Measurements from ENCODE around the gene SLC1A7.

SLC1A7 gene

DNA sequence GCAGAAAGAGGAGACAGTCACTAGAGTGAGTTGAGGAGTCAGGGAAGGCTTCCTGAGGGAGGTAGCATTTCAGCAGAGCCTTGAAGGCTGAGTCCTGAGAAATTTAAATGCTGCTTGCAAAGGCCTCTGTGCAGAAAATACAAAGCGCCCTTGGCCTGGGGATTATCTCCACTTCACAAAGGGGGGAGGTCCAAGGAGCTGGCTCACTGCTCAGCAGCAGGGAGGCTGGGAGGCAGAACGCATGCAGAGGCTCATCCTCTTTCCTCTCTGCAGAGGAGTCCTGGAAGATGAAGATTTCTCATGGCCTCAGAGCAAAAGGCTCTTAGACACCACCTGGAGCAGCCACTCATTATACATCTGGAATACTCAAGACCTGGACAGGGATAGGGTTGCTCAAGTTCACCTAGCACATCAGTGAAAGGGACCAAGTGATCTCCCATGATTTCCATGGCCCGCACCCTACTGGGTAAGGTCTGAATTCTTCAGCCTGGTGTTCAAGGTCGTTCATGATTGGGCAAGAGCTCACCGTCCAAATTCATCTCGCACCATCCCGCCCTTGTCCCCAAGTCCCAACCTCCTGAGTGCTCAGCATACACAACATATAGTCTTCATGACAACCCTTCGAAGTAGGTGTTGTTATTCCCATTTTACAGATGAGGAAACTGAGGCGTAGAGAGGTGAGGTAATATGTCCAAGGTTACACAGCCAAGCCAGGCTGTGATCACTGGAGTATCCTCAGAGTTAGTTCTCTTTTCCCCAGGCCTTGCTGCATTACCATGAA lies 9.0 kb downstream of the SLC1A7 start:
- no peak for DNase-seq

DNA sequence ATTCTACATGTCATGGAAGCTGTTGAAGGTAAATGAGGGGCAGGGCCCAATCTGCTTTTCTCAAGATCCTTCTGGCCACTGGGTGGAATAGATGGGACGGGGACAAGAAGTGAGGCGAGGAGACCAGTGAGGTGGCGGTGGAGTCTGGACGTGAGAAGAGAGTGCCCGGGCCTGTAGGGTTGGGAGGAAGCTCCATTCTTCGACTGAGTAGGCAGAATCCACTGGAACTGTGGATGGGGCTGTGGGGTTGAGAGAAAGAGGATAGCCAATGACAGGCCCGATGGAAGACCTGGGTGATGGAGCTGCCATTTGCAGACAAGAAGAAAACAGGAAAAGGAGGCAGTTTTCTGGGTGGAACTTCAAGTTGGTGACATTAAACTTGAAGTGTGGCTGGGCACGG lies 10.3 kb downstream of the SLC1A7 start:
- DNase-seq = no peak

DNA sequence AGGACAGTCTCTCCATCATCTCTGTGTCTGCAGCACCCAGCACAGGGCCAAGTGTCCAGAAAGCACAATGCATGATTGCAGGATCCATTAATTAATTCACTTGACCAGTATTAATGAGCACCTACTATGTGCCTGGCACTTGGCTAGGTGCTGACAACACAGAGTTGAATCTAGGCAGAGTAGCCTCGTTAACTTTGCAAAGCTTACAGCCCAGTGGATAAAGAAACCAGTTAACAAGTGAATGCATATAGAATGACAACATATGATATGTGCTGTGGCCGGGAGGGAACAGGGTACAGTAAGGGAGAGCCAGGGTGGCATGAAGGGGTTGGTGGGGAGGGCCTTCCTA lies 10.9 kb downstream of the SLC1A7 start:
- DNase-seq = no peak

DNA sequence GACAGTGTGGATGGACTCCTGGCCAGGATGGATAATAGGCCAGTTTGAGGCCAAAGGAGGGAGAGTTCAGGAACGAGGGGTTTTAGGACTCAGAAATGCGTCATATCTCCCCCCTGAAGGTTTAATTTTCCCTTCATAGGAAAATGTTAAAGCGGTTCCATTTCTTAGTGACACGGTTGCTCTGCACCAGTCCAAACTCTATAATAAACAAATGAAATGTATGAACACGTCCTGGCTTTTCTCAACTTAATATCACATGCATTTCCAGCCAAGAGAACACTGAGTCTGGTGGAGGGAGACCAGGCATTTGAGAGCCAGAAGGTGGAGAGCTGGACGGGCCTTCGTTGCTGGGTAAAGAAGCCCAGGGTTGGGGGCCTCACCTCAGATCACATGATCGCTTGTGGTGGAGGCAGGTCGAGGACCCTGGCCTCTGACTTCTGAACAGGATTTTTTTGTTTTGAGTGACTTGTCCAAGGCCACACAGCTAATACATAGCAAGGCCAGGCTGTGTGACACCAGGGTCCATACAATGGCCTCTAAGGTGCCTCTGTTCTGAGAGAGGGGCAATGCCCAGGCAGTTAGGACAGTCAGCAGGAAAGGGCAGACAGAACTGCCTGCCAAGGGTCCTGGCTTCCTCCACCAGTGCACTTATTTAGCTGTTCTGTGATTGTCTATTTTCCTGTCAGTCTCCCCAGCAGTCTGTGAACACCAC lies 11.4 kb downstream of the SLC1A7 start:
- no peak for DNase-seq

DNA sequence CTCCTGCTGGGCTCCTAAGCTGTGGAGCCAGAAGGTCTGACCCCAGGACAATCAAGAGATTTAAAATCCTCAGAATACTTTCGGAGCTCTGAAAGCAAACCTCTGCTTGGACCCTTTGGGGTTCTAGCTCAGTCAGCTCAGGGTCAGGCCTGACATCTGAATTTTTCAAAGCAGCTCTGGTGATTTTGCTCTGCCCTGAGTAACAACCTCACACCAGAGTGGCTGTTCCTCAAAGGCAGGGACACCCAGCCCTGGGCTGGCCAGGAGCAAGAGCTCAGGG lies 11.9 kb downstream of the SLC1A7 start:
- no peak for DNase-seq

DNA sequence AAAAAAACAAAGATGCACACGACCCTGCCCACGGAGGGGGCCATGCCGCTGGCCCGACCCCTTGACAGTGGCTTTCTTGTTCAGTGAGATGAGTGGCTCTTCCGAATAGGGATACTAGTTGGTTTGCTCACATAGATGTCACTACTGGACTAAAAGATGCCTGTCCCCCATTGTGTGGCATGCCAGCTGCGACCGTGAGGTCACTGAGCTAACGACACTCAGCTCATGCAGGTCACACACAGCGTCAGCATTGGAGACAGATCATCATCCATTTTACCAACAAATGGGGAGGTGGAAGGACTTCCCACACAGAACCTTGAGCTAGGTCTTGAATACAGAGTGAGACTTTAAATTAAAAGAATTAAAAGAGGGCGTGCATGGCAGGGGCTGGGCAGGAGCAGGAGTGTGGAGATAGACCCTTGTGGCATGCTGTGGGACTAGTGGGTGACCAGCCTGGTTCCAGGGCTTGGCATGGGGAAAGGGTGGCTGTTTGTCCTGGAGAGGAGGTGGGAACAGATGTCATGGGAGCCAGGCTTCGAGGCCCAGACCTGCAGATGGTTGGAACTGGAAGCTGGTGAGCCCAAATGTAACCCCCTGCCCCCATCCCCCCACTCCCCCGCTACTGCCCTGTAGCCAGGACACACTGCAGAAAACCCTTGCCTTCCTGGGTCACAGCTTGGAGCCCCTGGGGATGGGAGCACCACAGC lies 12.4 kb downstream of the SLC1A7 start:
- DNase-seq = peak in 1 of 3 experiments; percentile 6

DNA sequence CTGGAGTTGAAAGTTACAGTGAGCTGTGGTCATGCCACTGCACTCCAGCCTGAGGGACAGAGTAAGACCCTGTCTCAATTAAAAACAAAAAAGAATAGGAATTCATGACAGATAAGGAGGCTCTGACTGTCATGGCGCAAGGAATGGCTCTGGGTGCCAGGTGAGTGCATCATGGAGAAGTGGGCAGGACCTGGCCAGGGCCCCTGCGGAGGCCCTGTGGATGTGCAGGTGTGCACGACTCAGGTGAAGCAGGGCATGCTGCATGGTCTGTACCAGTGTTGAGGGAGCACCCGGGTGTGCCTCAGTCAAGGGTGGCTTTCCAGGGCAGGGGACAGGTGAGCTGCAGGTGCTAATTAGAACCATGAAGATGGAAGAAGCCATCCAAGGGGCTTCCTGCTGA lies 14.0 kb downstream of the SLC1A7 start:
- DNase-seq = peak in 1 of 3 experiments; percentile 4

DNA sequence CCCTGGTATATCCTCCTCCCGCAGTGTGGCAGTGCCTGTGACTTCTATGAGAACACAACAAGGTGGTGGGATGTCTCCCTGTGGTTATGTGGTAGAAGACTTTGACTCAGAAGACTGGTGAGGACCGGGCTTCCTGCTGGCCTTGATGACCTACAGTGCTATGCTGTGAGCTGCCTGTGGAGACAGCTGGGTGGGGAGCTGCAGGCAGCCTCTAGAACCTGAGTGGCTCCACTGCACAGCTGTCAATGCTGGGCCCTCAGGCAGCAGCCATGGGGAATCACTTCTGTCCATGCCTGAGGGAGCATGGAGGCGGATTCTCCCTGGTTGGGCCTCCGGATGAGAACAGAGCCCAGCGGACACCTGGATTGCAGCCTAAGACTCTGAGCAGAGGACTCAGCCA lies 14.9 kb downstream of the SLC1A7 start:
- no peak for DNase-seq

DNA sequence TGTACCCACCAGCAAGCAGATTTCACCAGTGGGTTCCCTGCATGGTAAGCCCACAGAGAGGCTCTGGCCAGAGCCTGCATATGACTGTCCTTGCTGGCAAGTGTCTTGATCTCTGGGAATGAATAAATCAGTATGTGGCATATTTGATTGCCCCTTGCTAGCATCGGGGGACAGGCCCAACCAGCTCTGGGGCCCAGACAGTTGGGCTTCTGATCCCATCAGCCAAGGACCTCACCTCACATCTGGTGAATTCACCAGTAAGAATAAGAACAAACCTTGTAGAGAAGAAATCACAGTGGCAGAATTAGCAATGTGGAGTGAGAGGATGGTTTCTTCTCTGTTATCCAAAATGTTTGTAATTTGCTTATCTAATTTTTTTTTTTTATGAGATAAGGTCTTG lies 15.9 kb downstream of the SLC1A7 start:
- no peak for DNase-seq

DNA sequence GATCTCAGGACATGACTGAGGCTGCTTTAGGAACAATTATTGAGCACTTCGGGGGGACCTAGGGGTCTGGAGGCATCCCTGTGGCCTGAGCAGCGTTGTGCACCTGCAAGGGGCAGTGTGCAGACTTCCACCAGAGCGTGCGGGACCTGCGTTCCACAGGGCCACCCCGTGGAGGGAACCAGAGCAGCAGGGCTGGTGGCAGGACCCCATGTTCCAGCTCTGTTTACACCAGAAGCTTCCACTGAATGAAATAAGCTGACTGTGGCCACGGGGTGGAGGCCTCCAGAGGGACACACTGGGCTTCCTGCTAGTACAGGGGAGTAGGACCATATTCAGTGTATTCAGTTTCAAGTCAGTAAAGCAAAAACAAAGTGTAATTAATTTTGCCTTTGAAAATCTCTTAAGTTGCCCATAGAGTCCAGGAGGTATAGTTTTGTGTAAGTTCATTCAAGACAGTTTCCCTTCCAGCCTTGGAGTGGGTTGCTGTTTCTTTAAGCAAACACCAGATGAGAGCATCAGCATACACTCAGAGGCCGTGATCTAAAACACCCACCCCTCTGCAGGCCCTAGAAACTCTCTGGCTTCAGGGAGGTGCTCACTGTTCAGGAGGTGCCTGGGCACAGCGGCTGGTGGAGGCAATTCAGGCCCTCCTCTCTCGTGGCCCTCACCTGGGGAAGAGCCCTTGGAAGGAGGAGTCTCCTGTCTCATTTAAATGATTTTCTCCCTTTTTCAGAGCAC lies 16.6 kb downstream of the SLC1A7 start:
- no peak for DNase-seq

DNA sequence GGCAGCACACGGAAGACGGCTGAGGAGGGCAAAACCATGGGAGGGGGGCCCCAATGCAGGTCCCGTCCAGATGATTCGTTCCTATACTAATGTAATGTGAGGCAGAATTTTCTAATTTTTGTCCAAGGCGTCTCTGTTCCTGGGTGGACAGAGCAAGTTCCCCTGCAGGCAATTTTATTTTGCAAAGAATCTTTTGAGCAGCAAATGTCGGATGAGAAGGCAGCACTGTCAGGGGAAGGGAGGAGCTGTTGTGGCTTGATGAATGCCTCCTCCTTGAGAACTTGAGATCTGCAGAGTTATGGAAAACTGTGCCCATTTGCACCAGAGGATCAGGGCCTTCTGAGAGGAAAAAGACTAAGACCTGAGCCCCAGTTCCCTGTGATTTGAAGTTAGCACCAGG lies 17.3 kb downstream of the SLC1A7 start:
- no peak for DNase-seq

DNA sequence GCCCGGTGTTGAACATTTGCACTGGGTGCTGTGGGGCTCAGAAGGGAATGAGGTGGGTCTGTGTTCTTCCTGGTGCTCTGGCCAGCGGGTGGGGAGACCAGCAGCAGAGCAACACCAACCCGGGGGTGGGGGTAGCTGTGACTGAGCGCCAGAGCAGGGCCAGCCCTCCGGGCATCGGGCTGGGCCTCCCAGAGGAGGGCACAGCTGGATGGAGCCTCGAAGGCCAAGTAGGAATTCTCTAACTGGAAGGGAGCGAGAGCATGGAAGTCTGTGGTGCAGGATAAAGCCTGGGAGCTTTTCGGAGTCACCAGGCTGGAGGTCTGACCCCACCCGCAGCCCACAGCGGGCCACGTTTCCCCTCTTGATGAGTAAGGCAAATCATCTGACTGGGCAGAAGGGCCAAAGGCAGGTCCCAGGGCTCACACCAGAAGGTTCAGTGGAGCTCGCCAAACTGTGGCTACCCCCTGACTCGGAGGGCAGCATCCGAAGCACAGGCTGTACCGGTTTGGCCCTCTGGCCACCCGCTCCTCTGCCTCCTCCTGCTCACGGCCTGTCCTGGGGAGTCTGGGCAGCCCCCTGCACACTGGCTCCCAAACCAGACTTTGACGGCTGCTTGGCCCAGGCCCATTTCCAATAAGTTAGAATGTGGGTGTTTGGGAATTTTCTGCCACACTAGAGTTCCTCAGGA lies 18.8 kb downstream of the SLC1A7 start:
- no peak for DNase-seq

DNA sequence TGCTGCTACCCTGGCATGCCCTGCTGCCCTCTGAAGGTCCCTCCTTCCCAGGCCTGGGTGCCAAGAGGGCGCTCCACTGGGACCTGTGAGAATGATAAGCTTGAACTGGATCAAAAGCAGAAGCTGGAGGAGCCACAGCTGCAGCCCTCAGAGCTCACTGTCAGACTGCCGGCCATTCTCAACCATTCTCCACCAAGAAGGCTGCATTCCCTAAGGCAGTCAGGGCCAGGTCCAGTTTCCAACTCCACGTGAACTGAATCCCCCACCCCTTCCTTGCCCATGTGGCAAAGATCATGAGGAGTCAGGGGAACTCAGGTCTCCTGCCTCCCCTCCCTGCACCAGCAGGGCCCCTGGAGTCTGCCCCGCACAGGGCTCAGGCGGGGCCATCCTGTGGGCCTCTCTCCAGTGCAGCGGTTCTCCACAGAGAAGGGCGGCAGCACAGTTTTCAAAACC lies 19.5 kb downstream of the SLC1A7 start:
- DNase-seq = no peak

DNA sequence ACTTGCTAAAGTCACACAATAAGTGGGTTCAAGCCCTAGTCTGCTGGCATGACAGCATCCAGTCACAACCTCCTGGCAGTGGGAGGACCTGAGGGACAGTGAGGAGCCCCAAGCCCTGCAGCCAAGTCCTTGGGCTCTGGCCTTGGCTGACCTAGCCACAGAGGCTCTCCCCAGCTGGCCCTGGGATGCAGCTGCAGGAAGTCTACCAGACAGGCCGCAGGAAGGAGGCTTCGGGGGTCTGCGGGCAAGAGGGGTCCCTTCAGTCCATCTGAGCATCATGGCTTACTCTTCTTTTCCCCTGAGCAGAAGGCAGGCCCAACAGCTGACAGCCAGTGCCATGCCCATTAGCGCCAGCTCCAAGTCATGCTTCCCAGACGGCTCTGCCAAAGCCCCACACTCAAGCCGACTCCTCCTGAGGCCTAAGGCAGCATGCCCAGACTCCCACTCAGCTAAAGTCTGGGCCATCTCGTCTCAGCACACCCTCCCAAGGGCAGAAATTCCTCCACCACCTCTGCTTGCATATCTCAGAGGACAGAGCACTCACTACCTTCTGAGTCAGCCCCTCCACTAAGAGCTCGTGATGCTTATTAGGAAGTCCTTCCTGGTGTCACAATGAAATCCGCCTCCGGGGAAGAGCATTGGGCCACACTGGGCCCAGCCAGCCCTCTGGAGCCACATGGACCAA lies 20.1 kb downstream of the SLC1A7 start:
- no peak for DNase-seq

DNA sequence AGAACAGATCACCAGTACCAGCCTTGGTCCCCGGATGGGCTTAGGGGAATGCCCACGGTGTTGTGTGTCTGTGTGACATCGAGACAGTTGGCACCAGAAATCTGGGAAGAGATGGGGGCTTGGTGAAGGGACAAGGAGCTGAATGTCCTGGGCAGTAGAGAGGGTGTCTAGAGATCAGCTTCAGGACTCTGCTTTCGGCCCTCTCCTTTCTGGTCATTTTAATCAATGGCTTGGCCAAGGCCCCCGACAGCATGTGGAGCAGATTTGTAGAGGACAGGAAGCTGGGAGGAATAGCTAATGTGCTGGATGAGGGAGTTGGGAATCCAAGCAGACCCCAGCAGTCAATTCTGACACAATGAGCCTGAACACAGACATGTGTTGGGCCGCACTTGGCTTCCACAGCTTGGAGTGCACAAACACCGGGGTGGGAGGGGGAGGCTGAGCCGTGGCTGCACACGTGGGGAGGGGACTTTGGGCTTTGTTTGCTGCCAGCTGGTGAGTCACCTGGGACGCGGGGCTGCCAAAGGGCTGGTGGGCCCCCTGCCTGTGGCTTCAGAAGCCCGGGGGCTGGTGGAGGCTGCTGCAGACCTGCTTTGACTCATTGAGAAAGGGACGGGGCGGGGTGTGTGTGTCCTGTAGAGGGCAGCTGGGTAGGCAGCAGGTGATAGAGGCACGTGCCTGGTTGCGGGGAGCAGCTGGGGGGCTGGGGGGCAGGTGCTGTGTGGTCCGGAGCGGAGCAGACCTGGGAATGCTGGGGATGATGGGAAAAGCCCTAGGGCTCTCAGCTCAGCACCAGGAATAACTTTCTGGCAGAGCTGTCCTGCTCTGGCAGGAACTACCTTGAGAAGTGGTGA lies 20.9 kb downstream of the SLC1A7 start:
- peak in 2 of 3 experiments; percentile 67 to 82 for DNase-seq

DNA sequence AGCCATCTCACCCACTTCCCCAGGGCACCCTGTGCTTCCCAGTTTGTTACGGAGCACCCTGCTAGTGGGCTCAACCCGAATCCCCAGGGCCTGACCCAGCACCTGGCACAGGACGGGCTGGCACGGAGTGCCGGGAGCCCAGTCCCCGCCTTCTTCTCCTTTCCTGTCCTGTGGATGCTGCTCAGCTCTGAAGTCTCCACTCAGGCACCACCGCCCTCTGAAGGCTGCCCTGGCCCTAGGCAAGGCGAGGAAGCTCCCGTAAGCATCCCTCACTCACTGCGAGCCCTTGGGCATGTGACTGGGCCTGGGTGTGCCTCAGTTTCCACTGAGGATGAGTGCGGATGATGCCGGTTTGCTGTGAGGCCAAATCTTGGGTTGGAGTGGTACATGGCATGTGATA lies 21.8 kb downstream of the SLC1A7 start:
- DNase-seq = no peak

DNA sequence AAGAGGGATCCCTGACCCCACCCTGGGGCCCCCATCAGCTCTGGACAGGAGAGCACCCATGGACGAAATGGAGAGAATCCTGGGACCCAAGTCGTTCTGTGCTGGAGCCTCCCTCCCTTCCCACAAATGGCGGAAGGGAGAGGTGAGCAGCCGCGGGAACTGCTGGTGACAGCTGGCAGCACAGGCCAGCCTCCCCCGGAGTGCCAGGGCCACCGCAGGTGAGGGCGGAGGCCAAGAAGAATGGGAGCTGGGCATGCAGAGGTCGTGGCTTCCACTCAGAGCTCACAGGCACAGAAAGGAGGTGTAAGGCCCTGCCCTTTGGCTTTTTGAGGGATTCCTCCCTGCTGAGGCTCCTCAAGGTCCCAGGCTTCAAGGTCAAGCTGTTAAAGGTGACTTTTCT lies 24.6 kb downstream of the SLC1A7 start:
- DNase-seq = no peak

DNA sequence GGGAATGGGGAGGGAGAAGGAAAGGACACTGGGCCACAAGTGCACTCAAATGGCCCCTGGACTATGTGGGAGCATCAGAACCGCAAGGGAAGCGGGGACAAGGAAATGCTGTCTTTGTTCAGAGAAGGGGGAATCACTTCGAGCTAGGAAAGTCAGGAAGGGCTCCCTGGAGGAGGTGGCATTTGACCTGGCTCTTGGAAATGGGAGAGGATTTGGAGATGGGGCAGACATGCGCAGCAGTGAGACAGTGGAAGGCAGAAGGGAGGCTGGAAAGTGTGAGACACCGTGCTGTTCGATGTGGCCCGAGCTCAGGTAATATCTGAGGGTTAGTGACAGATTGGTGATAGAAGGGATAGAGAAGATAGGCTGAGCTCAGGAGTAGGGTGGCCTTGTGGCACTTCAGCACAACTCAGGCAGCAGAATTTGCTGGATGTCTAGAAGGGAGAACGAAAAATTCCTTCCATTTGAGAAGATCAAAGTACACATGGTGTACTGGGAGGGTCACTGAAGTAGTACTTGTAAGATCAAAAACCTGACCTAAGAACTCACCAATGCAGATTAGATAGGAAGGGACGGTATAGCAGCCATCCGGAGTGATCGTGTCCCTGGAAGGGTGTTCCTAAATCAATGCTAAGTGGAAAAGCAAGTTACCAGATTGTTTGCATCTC lies 25.4 kb downstream of the SLC1A7 start:
- no peak for DNase-seq

DNA sequence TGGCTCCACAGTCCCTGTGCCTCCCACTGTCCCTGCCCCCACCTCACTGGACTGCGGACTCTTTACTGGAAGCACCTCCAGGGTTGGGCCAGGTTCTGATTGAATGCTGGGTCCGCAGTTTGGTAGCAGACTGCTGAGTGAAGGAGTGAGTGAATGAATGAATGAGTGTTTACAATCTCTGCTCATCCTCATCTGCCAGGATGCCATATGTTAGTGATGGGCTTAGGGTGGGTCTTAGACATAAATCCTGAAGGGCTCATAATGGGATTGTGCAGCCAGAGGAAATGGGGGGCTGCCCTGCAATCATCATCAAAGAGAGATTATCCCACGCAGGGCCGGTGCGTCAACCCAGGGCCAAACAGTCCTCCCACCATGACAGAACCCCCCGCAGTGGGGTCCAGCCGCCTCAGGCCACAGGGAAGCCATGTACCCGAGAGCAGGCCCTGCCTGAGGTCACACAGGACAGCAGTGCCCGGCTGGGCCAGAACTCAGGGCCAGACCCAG lies 26.1 kb downstream of the SLC1A7 start:
- DNase-seq = no peak
